SKM-1 (cell line): Measurements from ENCODE around the gene NPIPB9.

Experiments
- DNase-seq: peaks from one replicate; lab custom pipeline; 2025; ENCODE audit not compliant: unreplicated experiment; lab: John Stamatoyannopoulos, UW

NPIPB9 gene

GRCh38 chr16:28821874-28822519 lies 70.4 kb downstream of the NPIPB9 start:
- DNase-seq = no peak
